OCI-LY1 (cell line): ENCODE results near the gene DPM2.

Experiments used
- H2AFZ ChIP-seq: fragments of 200-600 bp; sonication (generic), shearing (Covaris generic); 2 replicates; pipeline ENCODE4 v1.6.0; 2014; ENCODE audit warnings: antibody characterized with exemption, mild to moderate bottlenecking, low read length
- H3F3A ChIP-seq: fragments of 200-600 bp; sonication (generic), shearing (Covaris generic); 2 replicates; pipeline ENCODE4 v1.6.0; 2014; ENCODE audit warnings: mild to moderate bottlenecking, antibody characterized with exemption, low read length, moderate library complexity; ENCODE audit not compliant: insufficient read depth
- H3K27ac ChIP-seq: fragments of 200-600 bp; sonication (generic); 2 replicates; pipeline ENCODE4 v1.5.1; 2014; ENCODE audit warnings: low read length, mixed run types, mild to moderate bottlenecking, low read depth; ENCODE audit not compliant: poor library complexity, severe bottlenecking
- H3K27me3 ChIP-seq: fragments of 200-600 bp; sonication (generic); 2 replicates; pipeline ENCODE4 v1.6.0; 2014; ENCODE audit warnings: antibody characterized with exemption, mild to moderate bottlenecking, low read length, moderate library complexity; ENCODE audit not compliant: insufficient read depth
- H3K36me3 ChIP-seq: fragments of 200-600 bp; sonication (generic); 2 replicates; pipeline ENCODE4 v1.6.1; 2014; ENCODE audit warnings: mild to moderate bottlenecking, antibody characterized with exemption, low read length, moderate library complexity, mixed read lengths; ENCODE audit not compliant: insufficient read depth
- H3K4me1 ChIP-seq: fragments of 200-600 bp; sonication (generic); 2 replicates; pipeline ENCODE4 v1.5.1; 2014; ENCODE audit warnings: mild to moderate bottlenecking, low read length, moderate library complexity; ENCODE audit not compliant: insufficient read depth, severe bottlenecking
- H3K4me2 ChIP-seq: fragments of 200-600 bp; sonication (generic), shearing (Covaris generic); 2 replicates; pipeline ENCODE4 v1.6.1; 2014; ENCODE audit warnings: low read length
- H3K4me3 ChIP-seq: fragments of 200-600 bp; sonication (generic); 2 replicates; pipeline ENCODE4 v1.5.1; 2014; ENCODE audit warnings: low read length, low read depth, mild to moderate bottlenecking, mixed read lengths; ENCODE audit not compliant: poor library complexity, severe bottlenecking
- H3K79me2 ChIP-seq: fragments of 200-600 bp; shearing (Covaris generic); 2 replicates; pipeline ENCODE4 v1.6.1; 2016; ENCODE audit warnings: mixed run types, low read length, mixed read lengths; ENCODE audit not compliant: insufficient read depth
- H3K9ac ChIP-seq: fragments of 200-600 bp; sonication (generic), shearing (Covaris generic); 2 replicates; pipeline ENCODE4 v1.6.1; 2014; ENCODE audit warnings: mild to moderate bottlenecking, low read length, mixed read lengths
- H3K9me2 ChIP-seq: fragments of 200-600 bp; sonication (generic), shearing (Covaris generic); 2 replicates; pipeline ENCODE4 v1.6.1; 2014; ENCODE audit warnings: low read depth, mild to moderate bottlenecking, low read length, mixed read lengths
- H3K9me3 ChIP-seq: fragments of 200-600 bp; shearing (Covaris generic); 2 replicates; pipeline ENCODE4 v1.6.1; 2014; ENCODE audit warnings: low read length, mixed read lengths
- H4K20me1 ChIP-seq: fragments of 200-600 bp; sonication (generic), shearing (Covaris generic); 2 replicates; pipeline ENCODE4 v1.6.0; 2016; ENCODE audit warnings: mild to moderate bottlenecking, low read length; ENCODE audit not compliant: insufficient read depth
- CTCF ChIP-seq: fragments of 200-600 bp; sonication (generic), shearing (Covaris generic); IDR thresholded peaks from 2 replicates; pipeline ENCODE4 v1.5.1; 2017; ENCODE audit warnings: mild to moderate bottlenecking, antibody characterized with exemption, low read length, moderate library complexity, mixed read lengths
- EZH2 ChIP-seq: fragments of 200-600 bp; sonication (generic), shearing (Covaris generic); IDR thresholded peaks from 2 replicates; pipeline ENCODE4 v1.8.0; 2017; ENCODE audit warnings: borderline replicate concordance, mixed run types, mild to moderate bottlenecking, antibody characterized with exemption, low read length, moderate library complexity, mixed read lengths

Gene DPM2

GRCh38 chr9:127915325-127915752 is 22.3 kb downstream of the DPM2 start:
- TF ChIP-seq EZH2 (no peak), CTCF (no peak)
- Histone ChIP-seq H4K20me1 (no peaks in the 10 kb centered on the region), H3K27ac (peak overlapping the region; percentile 93), H3K4me3 (peak overlapping the region; percentile 95), H3K9me2 (no peaks in the 10 kb centered on the region), H3K4me1 (peaks cover 59% of the 10 kb centered on the region), H3K9ac (peak overlapping the region; percentile 96), H2AFZ (no peak overlapping the region), H3K4me2 (peak overlapping the region; percentile 95), H3K79me2 (no peaks in the 10 kb centered on the region), H3K9me3 (no peaks in the 10 kb centered on the region), H3F3A (no peaks in the 10 kb centered on the region), H3K27me3 (no peaks in the 10 kb centered on the region), H3K36me3 (peaks cover 35% of the 10 kb centered on the region)

GRCh38 chr9:127913682-127914081 is 24.0 kb downstream of the DPM2 start:
- H3K4me1 ChIP-seq = peaks cover 59% of the 10 kb centered on the region
- no peak overlapping the region for H3K4me2 ChIP-seq
- H3F3A ChIP-seq = no peaks in the 10 kb centered on the region

GRCh38 chr9:127912882-127913281 is 24.8 kb downstream of the DPM2 start:
- H3K9me2 ChIP-seq = no peaks in the 10 kb centered on the region
- H3K27me3 ChIP-seq = no peaks in the 10 kb centered on the region
- no peak overlapping the region for H3K4me2 ChIP-seq
- no peaks in the 10 kb centered on the region for H3K9me3 ChIP-seq
- H2AFZ ChIP-seq = no peak overlapping the region
- H3F3A ChIP-seq = no peaks in the 10 kb centered on the region
- no peak for TF ChIP-seq EZH2
- TF ChIP-seq CTCF = no peak
- H3K36me3 ChIP-seq = peaks cover 53% of the 10 kb centered on the region
- no peak overlapping the region for H3K4me3 ChIP-seq
- no peaks in the 10 kb centered on the region for H4K20me1 ChIP-seq
- H3K79me2 ChIP-seq = no peaks in the 10 kb centered on the region
- H3K4me1 ChIP-seq = peaks cover 54% of the 10 kb centered on the region
- no peak overlapping the region for H3K9ac ChIP-seq
- peak overlapping the region; percentile 78 for H3K27ac ChIP-seq

More at GRCh38 chr9:127913682-127914081, 24.0 kb downstream of the DPM2 start:
- no peaks in the 10 kb centered on the region for H3K79me2 ChIP-seq
- no peak overlapping the region for H3K4me3 ChIP-seq
- H3K27me3 ChIP-seq = no peaks in the 10 kb centered on the region
- H3K27ac ChIP-seq = peak overlapping the region; percentile 42
- H2AFZ ChIP-seq = no peak overlapping the region
- H3K36me3 ChIP-seq = peaks cover 45% of the 10 kb centered on the region
- H4K20me1 ChIP-seq = no peaks in the 10 kb centered on the region
- H3K9ac ChIP-seq = no peak overlapping the region
- no peaks in the 10 kb centered on the region for H3K9me3 ChIP-seq
- no peaks in the 10 kb centered on the region for H3K9me2 ChIP-seq
- TF ChIP-seq CTCF (no peak), EZH2 (no peak)
